Measurements from ENCODE around the gene GPR75.

The GPR75 gene

DNA sequence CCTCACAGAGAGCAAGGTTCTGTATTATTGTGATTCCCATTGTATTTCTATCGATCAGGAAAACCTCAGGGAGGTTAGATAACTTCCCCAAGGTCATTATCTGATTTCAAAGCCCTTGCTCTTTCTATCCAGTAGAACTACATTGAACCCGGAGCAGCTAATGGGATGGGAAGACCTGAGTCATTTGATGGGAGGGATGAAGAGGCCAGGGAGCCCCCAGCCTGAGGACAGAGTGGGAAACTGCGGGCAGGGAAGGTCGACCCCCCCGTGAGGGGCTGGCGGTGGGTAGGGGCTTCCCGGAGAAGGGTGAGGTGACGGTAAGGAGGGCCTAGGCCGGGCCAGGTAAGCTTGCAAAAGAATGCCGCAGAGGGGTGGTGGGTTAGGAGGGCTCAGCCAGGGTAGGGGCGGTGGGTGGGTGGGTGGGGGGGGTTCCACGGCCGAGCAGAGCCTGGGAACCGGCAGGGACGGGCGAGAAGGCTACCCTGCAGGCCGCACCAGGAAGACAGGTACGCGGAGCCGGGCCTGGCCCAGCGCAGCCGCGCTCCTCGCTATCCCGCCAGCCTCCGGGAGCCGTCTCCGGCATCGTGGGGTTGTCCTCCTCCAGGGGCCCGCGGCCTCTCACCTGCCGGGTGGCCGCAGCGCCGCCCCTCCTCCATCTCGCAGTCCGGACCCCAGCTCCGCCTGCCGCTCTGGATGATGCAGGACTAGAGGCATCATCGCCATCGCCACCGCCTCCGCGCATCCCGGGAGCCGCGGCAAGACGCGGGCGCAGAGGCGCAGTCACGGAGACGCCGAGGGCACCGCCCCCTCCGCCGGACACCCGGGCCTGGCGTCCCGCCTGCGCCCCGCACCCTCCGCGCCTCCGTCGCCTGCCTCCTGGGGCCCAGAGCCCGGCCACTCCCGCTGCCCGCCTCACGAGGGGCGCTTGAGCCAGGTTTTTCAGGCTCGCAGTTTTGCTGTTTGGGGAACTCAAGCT, at the start of gene GPR75:
Gene GPR75, minus strand, starts transcription at position 762 of the 976 bp plus-strand sequence. CDS start 5,211 bp downstream, outside the sequence.
- DNase-seq = no peak

DNA sequence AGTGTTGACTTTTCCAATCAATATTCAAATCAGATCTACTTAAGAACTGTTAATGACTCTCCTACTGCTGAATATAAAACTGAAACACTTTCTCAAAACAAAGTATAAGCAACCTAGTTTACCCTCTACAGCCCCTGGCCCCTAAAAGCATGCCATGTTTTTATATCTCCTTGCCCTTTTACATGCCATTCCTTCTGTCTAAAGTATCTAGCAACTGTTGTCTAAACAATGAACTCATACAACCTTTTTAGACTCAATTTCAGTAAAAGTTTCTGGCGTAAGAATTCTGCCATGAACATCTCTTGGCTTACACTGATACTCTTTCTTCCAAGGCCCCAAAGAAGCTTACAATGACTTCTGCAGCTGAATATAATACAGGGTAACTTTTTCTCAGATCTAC, 47.8 kb upstream of the GPR75 start:
- DNase-seq = no peak

DNA sequence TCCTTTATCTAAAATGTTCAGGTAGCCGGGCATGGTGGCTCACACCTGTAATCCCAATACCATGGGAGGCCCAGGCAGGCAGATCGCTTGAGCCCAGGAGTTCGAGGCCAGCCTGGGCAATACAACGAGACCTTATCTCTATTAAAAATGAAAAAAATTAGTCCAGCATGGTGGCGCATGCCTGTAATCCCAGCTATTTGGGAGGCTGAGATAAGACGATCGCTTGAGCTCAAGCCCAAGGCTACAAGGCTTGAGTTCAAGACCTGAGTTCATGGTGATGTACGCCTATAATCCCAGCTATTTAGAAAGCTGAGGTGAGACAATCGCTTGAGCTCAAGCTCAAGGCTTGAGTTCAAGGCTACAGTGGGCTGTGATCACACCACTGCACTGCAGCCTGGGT, 45.6 kb upstream of the GPR75 start:
- no peak for DNase-seq

DNA sequence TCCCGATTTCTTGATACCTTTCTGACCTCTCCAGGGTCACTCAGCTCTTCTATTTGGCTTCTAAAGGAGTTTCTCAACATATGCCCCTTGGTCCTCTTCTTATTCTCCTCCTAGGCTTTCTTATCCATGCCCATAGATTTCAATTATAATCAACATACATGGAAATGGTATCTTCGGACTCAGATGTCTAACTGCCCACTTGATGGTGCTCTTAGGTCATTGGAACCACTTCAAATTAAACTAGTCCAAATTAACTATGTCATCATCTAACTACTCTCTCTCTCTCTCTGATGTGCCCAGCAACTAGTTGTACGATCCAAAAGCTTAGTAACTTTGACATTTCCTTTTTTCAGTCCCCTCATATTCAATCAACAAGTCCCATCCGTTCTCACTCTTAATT, 43.2 kb upstream of the GPR75 start:
- DNase-seq = no peak

DNA sequence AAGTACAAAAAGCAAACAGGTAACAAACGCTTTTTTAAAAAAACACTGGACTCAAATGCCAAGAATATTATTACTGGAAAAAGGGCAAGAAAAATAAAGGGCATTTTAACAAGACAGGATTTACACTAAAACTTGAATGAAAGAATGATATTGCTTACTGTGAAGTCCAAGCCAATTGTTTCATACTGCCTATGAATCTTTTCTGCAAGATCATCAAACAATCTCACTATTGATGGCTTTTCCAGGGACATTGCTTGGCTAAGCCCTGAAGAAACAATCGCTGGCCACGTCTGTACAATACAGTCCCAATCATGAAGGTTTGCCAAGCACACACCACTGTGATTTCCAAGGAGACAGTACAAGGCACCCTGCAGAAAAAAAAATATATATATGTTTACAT, 41.4 kb upstream of the GPR75 start:
- DNase-seq = no peak

DNA sequence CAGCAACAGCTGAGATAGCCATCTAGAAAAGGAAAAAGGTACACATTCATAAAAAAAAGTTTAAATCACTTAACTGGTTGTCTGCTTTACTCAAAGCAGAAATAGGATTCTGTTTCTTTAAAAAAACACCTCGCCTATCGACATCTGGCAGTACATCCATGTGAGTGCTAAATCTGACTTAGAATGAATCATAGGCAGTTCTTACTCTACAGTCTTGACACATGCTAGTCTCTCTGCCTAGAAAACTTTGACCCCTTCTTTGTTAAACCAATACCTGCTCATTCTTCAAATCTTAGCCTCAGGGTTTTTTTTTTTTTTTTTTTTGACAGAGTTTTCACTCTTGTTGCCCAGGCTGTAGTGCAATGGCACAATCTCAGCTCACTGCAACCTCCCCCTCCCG, 37.1 kb upstream of the GPR75 start:
- no peak for DNase-seq

DNA sequence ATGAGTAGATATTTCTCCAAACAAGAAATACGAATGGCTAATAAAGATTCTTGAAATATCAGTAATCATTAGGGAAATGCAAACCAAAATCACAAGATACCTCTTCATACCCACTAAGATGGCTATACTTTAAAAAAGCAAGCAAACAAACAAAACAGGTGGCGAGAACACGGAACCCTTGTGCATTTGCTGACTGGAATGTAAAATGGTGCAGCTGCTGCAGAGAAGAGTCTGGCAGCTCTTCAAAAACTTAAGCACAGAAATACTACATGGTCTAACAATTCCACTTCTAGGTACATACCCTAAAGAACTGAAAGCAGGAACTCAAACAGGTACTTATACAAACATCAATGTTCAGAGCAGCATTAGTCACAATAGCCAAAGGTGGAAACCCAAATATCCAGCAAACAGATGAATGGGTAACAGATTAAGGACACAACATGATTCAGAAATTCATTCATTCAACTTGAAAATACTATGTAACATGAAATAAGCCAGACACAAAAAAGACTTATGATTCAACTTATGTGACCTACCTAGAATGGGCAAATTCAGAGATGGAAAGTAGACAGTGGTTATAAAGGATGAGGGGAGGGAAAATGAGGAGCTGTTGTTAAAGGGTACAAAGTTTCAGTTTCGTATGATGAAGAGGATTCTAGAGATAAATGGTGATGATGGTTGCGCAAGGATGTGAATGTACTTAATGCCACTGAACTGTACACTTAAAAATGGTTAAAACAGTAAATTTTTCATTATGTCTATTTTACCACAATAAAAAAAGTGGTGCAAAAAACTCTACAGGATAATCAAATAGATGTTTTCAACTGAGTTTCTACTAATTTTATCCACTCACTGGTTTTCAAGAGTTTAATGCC, 26.9 kb upstream of the GPR75 start:
- no peak for DNase-seq

DNA sequence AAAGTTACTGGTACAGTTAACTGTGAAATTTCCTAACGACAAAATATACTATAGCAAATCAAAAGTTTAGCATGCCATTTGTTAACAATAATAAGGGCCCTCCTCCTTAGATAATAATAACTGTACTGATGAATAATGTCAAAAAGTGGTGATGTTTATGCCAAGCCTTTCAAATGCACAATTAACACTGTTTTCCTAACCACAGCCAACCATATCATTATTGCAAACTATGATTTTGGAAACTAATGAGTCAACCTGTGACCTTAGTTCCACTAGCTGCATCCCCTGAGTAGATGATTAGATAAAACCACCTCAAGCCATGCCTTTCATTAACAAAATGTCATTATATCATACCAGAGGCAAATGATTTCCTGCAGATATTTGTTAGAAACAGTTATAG, 25.1 kb upstream of the GPR75 start:
- DNase-seq = no peak

DNA sequence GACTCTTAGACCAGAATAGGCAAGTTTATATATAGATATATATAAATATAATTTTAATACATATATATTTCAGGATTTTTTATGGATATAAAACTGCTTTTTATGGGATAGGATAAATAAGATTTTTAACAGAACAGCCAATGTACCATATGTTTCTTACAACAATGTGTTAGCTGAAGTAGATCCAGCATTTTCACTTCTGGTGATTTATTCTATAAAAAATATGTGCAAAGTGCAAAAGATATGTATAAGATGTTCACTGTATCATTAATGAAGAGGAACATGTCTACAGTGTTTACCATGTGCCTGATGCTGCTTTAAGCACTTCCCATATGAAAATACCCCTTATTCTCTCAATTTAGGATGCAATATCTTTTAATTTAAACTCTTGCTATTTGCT, 22.2 kb upstream of the GPR75 start:
- DNase-seq = no peak

DNA sequence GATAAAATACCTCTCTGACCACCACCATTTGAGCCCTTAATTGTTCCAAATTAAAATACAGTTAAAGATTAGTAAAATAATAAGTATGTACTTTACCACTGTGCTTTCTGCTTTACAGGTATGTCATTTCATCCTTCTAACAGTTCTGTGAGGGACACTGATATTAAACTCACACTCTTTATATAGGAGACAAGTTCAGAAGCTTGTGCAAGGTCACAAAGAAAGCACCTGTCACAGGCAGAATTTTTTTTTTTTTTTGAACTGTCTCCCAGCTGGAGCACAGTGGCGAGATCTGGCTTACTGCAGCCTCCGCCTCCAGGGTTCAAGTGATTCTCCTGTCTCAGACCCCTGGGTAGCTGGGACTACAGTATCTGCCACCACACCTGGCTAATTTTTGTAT, 21.6 kb upstream of the GPR75 start:
- no peak for DNase-seq

DNA sequence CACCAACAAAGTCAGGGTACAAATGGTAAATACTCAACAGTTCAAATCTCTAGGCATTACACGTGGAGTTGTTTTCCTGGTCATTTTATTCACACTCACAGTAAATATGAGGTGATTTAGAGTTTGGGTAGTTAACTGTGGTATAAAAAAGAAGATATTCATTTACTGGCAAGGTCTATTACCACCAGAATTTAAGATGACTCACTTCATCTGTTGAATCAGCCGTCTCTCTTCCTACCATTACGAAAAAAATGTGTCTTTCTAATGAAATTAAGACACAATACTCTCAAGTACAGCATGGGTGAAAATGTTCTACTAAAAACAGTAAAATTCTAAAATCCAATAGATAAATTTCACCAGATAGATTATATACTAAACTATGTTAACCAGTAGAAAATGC, 21.0 kb upstream of the GPR75 start:
- no peak for DNase-seq

DNA sequence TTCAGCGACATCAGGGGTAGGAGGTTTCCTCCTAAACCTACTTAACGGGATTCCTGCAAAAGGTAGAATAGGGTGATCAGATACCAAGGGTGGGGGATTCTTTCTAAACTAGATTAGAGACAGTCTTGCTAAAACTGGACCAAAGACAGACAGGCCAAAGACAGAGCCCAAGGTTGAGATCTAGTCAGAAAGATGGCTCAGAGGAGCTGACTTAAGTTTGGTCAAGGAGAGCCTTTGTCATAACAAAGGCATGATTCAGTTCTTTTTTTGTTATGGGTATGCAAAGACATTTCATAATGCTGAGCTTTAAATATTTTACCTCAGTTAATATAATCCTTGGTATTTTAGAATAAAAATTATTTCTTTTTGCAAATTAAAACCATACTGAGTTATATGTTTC, 17.8 kb upstream of the GPR75 start:
- no peak for DNase-seq

DNA sequence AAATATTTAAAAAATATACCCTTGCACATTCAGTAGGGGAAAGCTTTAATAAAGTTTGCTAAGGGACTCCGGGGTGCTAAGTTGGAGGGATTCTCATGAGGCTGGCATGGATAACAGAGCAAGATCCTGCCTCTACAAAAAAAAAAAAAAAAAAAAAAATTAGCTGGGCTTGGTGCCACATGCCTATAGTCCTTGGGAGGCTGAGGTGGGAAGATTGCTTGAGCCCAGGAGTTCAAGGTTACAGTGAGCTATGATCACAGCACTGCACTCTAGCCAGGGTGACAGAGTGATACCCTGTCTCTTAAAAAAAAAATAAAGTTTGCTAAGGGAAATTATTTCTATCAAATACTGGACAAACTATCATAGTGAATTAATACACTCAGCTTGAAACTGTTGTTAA, 17.3 kb upstream of the GPR75 start:
- no peak for DNase-seq

DNA sequence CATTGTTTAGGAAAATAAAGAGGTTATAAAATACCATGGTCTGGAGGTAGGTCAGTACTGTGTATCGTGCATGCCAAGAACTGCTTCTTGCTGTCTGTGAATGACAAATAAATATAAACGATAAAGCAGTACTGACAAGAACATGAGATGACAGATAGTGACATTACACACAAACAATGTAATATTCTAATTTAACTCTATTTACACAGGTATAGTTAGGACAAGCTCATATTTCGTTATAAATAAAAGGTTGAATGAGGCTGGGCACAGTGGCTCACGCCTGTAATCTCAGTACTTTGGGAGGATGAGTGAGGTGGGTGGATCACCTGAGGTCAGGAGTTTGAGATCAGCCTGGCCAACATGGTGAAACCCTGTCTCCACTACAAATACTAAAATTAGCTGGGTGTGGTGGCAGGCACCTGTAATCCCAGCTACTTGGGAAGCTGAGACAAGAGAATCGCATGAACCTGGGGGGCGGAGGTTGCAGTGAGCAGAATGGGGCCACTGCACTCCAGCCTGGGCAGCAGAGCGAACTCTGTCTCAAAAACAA, 14.7 kb upstream of the GPR75 start:
- no peak for DNase-seq

DNA sequence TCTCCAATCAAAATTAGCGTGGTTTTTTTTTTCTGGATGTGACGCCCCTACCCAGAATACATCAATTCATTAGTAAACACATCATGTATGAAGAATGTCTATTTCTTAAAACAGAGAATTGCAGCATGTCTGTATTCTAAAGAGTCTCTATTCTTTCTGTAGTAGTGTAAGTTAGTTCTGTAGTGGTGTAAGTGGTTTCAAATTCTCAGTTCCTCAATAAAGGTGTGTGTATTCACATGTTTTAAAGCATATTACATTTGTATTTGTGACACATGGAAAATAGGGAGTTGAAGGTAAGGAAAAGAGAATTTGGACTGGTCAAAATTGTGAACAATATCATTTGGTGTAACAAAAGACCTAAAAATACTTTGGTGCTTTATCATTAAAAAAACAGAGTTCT, 8.0 kb upstream of the GPR75 start:
- no peak for DNase-seq

DNA sequence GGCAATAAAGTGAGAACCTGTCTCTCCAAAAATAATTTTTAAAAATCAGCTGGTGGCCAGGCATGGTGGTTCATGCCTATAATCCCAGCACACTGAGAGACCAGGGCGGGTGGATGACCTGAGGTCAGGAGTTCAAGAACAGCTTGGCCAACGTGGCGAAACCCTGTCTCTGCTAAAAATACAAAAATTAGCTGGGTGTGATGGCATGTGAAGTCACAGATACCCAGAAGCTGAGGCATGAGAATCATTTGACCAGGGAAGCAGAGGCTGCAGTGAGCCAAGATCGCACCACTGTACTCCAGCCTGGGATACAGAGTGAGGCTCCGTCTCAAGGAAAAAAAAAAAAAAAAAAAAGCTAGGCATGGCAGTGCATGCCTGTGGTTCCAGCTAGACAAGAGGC, 7.4 kb upstream of the GPR75 start:
- no peak for DNase-seq

DNA sequence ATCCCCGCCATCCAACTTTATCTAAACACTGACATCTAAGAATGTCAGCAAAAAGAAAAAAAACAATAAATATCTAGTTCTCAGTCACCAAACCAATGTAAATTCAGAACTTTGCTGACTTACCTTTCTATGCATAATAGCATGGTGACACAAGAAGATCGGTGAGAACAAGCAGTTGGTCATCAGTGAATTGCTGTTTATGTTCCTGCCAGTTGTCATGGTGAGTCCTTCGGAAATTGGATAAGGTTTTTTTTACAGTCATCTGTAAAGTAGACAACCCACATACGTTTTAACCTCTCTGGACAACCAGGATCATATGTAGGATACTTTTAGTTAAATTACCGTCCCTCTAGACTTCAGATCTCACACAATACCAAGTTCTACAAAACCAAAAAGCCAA, 6.2 kb upstream of the GPR75 start:
- DNase-seq = no peak

DNA sequence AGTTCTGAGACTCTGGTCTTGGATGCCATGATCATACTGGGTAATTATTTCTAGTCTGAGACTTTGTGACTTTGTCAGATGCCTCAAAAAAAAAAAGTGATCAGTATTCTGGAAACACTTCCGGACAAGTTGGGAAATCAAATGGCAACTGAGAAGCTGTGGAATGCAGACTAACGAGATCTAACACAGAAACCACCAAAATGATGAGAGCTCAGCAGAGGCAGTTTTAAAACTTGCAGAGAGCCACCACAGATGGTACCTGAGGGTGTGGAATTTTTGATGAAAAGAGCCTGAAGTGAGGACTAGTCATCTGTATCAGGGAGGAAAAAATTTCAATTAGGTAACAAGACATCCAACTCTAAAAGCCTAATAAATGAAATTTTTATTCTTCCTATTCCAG, 5.5 kb upstream of the GPR75 start:
- DNase-seq = no peak

DNA sequence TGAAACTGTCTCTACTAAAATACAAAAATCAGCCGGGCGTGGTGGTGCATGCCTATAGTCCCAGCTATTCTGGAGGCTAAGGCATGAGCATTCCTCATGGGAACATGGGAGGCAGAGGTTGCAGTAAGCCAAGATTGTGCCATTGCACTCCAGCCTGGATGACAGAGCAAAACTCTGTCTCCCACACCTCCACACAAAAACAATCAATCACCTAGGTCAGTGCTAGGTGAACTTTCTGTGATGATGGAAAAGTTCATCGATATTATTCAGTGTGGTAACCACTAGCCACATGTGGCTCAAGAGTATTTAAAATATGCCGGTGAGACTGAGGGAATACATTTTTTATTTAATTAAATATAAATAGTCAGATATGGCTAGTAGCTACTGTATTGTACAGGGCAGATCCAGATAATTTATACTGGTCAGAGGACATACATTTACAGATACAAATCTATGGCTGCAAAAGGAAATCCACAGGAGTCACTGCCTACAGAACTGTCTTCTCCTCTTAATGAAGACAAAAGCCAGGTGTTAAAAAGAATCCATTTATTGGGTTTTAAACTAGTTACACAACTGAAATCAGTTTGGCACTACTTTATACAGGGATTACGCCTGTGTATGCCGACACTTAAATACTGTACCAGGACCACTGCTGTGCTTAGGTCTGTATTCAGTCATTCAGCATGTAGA, 3.9 kb upstream of the GPR75 start:
- DNase-seq = no peak

DNA sequence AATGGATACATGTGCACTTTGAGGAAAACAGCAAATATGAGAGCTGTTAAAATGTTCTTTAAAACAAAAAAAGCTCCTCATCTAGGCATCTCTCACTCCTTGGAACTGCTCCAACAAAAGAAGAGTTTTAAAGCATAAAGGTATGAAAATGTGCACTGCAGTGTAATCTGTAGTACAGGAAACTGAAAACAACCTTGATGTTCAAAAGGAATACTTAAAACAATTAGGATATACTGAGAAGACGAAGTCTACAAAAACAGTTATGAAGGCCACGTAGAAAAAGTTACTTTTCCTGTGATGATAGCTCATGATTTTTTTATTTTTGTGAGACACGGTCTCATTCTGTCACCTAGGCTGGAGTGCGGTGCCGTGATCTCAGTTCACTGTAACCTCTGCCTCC, 2.1 kb upstream of the GPR75 start:
- DNase-seq = no peak

DNA sequence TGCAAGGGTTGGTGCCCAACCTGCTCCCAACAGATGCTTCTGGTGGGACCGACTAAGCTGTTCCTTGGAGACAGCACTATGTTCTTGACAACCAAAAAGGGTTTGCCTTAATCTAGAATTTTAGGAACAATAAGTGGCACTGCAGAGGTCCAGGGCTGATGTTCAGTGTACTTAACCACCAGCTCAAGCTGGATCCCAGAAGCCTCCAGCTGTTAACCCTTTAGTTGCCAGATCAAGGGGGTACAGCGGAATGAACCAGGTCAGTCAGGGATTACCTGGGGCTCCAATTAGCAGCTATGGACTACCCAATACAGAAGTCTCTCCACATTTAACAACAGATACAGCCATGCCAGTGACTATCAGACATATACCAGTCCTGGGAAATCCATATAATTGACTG, 3.5 kb downstream of the GPR75 start:
- no peak for DNase-seq

DNA sequence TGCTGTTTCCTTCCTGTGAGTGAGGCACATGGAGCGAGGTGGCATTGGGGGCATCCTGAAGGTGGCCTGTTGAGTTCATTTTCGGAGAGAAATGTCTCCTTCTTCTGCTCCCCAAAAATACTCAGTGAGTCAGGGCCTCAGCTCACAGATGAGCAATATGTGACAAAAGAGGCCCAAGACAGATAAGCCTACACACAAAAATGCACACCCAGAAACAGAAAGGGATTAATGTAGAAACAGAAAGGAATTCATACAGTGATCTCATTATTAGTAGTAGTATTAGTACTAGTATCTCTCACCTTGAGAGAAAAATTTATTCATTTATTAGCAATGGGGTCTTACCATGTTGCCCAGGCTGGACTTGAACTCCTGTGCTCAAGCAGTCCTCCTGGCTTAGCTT, 5.1 kb downstream of the GPR75 start:
- DNase-seq = no peak

DNA sequence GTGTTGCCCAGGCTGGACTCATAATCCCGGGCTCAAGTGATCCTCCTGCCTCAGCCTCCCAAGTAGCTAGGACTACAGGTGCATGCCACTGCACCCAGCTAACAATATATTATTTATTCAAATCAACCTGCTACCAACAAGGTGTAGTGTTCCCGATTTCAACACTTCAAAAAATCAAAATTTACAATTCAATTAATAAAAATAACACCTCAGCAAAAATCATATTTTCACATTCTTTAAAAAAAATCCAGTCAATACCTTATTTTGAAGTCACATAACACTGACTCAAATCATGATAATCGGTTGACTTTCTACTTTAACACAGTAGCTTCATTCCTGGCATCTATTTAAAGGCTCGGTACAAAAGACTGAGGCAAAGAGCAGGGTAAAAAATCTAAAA, 7.2 kb downstream of the GPR75 start:
- no peak for DNase-seq

All from NCI-H187 (cell line).